C4-2B (cell line): ENCODE results near the gene OR2T33.

Experiments used
- ZFX ChIP-seq: fragments of 450-650 bp; IDR thresholded peaks from 2 replicates; pipeline ENCODE4 v1.6.1; 2017
- TF ChIP-seq, protein P1 (sequence below): fragments of 450-650 bp; conservative IDR thresholded peaks from 2 replicates; pipeline ENCODE4 v1.5.1; 2017; ENCODE audit warnings: mild to moderate bottlenecking

GRCh38 chr1:248324468-248324867 lies 46.7 kb upstream of the OR2T33 start, which contains the start of gene OR2M7:
- TF ChIP-seq, protein P1, sequence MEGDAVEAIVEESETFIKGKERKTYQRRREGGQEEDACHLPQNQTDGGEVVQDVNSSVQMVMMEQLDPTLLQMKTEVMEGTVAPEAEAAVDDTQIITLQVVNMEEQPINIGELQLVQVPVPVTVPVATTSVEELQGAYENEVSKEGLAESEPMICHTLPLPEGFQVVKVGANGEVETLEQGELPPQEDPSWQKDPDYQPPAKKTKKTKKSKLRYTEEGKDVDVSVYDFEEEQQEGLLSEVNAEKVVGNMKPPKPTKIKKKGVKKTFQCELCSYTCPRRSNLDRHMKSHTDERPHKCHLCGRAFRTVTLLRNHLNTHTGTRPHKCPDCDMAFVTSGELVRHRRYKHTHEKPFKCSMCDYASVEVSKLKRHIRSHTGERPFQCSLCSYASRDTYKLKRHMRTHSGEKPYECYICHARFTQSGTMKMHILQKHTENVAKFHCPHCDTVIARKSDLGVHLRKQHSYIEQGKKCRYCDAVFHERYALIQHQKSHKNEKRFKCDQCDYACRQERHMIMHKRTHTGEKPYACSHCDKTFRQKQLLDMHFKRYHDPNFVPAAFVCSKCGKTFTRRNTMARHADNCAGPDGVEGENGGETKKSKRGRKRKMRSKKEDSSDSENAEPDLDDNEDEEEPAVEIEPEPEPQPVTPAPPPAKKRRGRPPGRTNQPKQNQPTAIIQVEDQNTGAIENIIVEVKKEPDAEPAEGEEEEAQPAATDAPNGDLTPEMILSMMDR, result no peak
- no peak for TF ChIP-seq ZFX
